Fibroblast of the aortic adventitia (primary cell): ENCODE data around the gene ZBTB3. TPM values are rescaled to one million over a fixed set of nuclear protein-coding genes. Genes with fewer than 3 reads are reported as not detected.
A peak's percentile ranks its signal among the peaks of the same experiment; 100 is the strongest.
"Not testable (repeated sequence)": the region's sequence is repeated elsewhere in the genome, so short reads cannot be mapped to it uniquely, and the experiment has no call there.

ENCODE experiments used
- DNase-seq: peaks from one replicate; pipeline ENCODE4 v3.0.0-alpha.2; 2010; ENCODE audit warnings: low read depth
- H3K4me3 ChIP-seq: 2 replicates; pipeline ENCODE4 v1.5.1; 2011; ENCODE audit warnings: low read depth, mild to moderate bottlenecking, control low read depth, low read length, moderate library complexity
- CTCF ChIP-seq: IDR thresholded peaks from 2 replicates; pipeline ENCODE4 v1.5.1; 2011; ENCODE audit warnings: mild to moderate bottlenecking, low read length, control low read depth, inconsistent platforms; ENCODE audit not compliant: insufficient read depth
- total RNA-seq: library from RNA; depleted of rRNA; stranded (reverse); fragments of >200 nt; gene quantifications from 2 replicates; pipeline ENCODE4 v1.2.3, GENCODE V29; 2012; ENCODE audit warnings: low replicate concordance

The ZBTB3 gene
- total RNA-seq, 1 donor: 13.4 TPM

GRCh38 chr11:62757846-62758788 is 4.2 kb upstream of the ZBTB3 start:
- no peak for DNase-seq
- TF ChIP-seq CTCF: no peak
- H3K4me3 ChIP-seq: no peak overlapping the region

- DNase-seq: no peak
- TF ChIP-seq CTCF: no peak
- H3K4me3 ChIP-seq: no peak overlapping the region
These were observed 1.2 kb upstream of the ZBTB3 start for GRCh38 chr11:62755086-62755615.

GRCh38 chr11:62752994-62753735 is 795 bp downstream of the ZBTB3 start:
- no peak for TF ChIP-seq CTCF
- DNase-seq: no peak
- peak overlapping the region; percentile 98 for H3K4me3 ChIP-seq

GRCh38 chr11:62752177-62752785 is 1.7 kb downstream of the ZBTB3 start:
- H3K4me3 ChIP-seq: no peak overlapping the region
- no peak for DNase-seq
- no peak for TF ChIP-seq CTCF

GRCh38 chr11:62749931-62750330 is 4.0 kb downstream of the ZBTB3 start:
- not testable (repeated sequence) for DNase-seq, H3K4me3 ChIP-seq

- no peak overlapping the region for H3K4me3 ChIP-seq
- TF ChIP-seq CTCF: no peak
- no peak for DNase-seq
These were observed 6.3 kb downstream of the ZBTB3 start for GRCh38 chr11:62747475-62748160.
